ENCODE results near the gene IBSP. TPM values are rescaled to one million over a fixed set of nuclear protein-coding genes. Genes with fewer than 3 reads are reported as not detected.

Gene IBSP, protein sequence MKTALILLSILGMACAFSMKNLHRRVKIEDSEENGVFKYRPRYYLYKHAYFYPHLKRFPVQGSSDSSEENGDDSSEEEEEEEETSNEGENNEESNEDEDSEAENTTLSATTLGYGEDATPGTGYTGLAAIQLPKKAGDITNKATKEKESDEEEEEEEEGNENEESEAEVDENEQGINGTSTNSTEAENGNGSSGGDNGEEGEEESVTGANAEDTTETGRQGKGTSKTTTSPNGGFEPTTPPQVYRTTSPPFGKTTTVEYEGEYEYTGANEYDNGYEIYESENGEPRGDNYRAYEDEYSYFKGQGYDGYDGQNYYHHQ
- not detected for polyA plus RNA-seq (2013, experiment 1 of 2)
- polyA plus RNA-seq (2013, experiment 2 of 2) = not detected

DNA sequence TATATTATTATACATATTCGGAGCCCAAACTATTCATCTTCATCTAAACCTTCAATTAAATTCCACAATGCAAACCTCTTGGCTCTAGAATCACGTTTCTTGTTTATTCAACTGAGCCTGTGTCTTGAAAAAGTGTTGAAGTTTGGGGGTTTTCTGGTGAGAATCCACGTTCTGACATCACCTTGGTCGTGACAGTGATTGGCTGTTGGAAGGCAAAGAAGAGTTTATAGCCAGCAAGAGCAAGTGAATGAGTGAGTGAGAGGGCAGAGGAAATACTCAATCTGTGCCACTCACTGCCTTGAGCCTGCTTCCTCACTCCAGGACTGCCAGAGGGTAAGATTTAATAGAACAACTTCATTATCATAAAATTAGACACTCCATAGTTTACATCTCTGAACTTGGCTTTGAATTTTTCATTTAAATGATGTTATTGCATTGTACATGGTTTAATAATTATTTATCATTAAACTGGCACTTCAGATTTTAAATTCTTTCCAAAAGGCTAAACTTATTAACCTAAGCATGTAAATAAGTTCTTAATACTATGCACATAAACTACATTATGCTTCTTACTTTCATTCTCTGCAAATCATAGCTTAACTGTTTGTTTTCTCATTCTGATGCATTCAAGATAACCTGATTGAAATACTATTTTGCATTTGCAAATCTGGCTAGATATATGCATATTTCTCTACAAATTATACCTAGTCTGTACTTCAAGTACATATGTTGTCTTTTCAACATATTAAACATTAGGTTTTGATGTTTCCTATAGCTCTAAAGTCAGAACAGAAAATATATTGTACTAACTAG is at the start of gene IBSP:
TSS of gene IBSP (plus strand) at position 254 of the 813 bp plus-strand sequence. CDS start 2,808 bp downstream, outside the sequence.
- Histone ChIP-seq H3K14ac (ENCODE audit: low read length) (no peak within 1 kb of the TSS), H3K18ac (ENCODE audit: low read length) (no peak within 1 kb of the TSS), H3K23ac (ENCODE audit: low read depth, low read length, poor library complexity) (no peak within 1 kb of the TSS), H3K4me2 (ENCODE audit: insufficient read depth, low read length, poor library complexity, severe bottlenecking) (no peak within 1 kb of the TSS), H2AK5ac (ENCODE audit: low read depth, low read length) (no peak within 1 kb of the TSS), H3K4me1 (ENCODE audit: control insufficient read depth in 2 of 2, insufficient read depth in 1 of 2, low read depth in 1 of 2, low read length in 2 of 2) (no peaks in the 10 kb centered on the region), H3K9ac (ENCODE audit: low read depth, low read length, poor library complexity) (no peak within 1 kb of the TSS), H3K4ac (ENCODE audit: low read length) (no peak within 1 kb of the TSS), H2BK12ac (ENCODE audit: low read length) (no peak within 1 kb of the TSS), H2BK15ac (ENCODE audit: low read length) (no peak within 1 kb of the TSS), H2BK120ac (ENCODE audit: low read depth, low read length) (no peak within 1 kb of the TSS), H3K36me3 (replicated peaks in 1 of 2; ENCODE audit: control insufficient read depth in 2 of 2, insufficient read depth in 2 of 2, low read length in 2 of 2) (no peaks in the 10 kb centered on the region), H2AFZ (ENCODE audit: low read length) (no peak within 1 kb of the TSS), H3K27ac (replicated peaks; ENCODE audit: low read length) (no peak within 1 kb of the TSS), H3K27me3 (ENCODE audit: control insufficient read depth in 3 of 3, insufficient read depth in 3 of 3, low read depth in 1 of 3, low read length in 3 of 3) (no peaks in the 10 kb centered on the region), H4K8ac (ENCODE audit: low read depth, low read length) (no peak within 1 kb of the TSS), H3K9me3 (replicated peaks in 1 of 2; ENCODE audit: control insufficient read depth in 2 of 2, insufficient read depth in 1 of 2, low read depth in 1 of 2, low read length in 2 of 2) (no peaks in the 10 kb centered on the region), H3K79me1 (ENCODE audit: low read depth, low read length) (peaks cover 2% of the 10 kb centered on the region), H4K91ac (ENCODE audit: low read depth, low read length, poor library complexity) (no peak within 1 kb of the TSS), H3K4me3 (ENCODE audit: low read length in 2 of 2) (no peak within 1 kb of the TSS), H2BK5ac (ENCODE audit: low read length) (no peak within 1 kb of the TSS)
- no peak for DNase-seq (ENCODE audit: low spot score)
- no CpG with 5 or more reads among the region's 4 CpGs for WGBS, 2 donors (ENCODE audit: extremely low coverage in 2 of 2, insufficient read length in 2 of 2, insufficient replicate concordance in 1 of 2)

DNA sequence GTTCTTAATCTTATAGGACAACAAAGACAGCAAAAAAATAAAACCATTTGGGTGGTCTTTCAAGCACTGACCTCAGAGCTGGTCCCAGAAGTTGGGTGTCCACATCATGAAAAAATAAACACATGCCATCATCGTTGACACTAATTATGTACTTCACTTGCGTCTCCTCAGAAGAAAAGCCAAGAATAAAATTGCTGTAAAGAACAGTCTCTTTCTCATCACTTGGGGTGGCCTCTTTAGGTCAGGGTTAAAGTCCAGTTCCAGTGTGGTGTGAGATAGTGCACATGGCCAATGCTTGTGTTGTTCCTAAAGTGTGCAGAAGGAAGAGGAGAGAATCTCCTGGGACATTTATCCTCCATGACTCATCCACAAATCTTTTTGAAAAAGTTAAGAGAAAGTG is 49.5 kb upstream of the IBSP start:
- Histone ChIP-seq H3K27ac (replicated peaks; ENCODE audit: low read length) (no peak overlapping the region), H3K18ac (ENCODE audit: low read length) (no peak overlapping the region), H3K4me3 (ENCODE audit: low read length in 2 of 2) (no peak overlapping the region), H3K4me2 (ENCODE audit: insufficient read depth, low read length, poor library complexity, severe bottlenecking) (no peak overlapping the region), H4K8ac (ENCODE audit: low read depth, low read length) (no peak overlapping the region), H2BK15ac (ENCODE audit: low read length) (no peak overlapping the region), H3K23ac (ENCODE audit: low read depth, low read length, poor library complexity) (no peak overlapping the region), H3K14ac (ENCODE audit: low read length) (no peak overlapping the region), H2BK120ac (ENCODE audit: low read depth, low read length) (no peak overlapping the region), H2AFZ (ENCODE audit: low read length) (no peak overlapping the region), H3K9ac (ENCODE audit: low read depth, low read length, poor library complexity) (no peak overlapping the region), H3K9me3 (replicated peaks in 1 of 2; ENCODE audit: control insufficient read depth in 2 of 2, insufficient read depth in 1 of 2, low read depth in 1 of 2, low read length in 2 of 2) (peaks cover 0 to 2% of the 10 kb centered on the region in 2 donors), H3K27me3 (ENCODE audit: control insufficient read depth in 3 of 3, insufficient read depth in 3 of 3, low read depth in 1 of 3, low read length in 3 of 3) (no peaks in the 10 kb centered on the region), H3K4ac (ENCODE audit: low read length) (no peak overlapping the region), H3K4me1 (ENCODE audit: control insufficient read depth in 2 of 2, insufficient read depth in 1 of 2, low read depth in 1 of 2, low read length in 2 of 2) (no peaks in the 10 kb centered on the region), H2BK12ac (ENCODE audit: low read length) (no peak overlapping the region), H2BK5ac (ENCODE audit: low read length) (no peak overlapping the region), H4K91ac (ENCODE audit: low read depth, low read length, poor library complexity) (no peak overlapping the region), H3K36me3 (replicated peaks in 1 of 2; ENCODE audit: control insufficient read depth in 2 of 2, insufficient read depth in 2 of 2, low read length in 2 of 2) (no peaks in the 10 kb centered on the region), H3K79me1 (ENCODE audit: low read depth, low read length) (no peaks in the 10 kb centered on the region), H2AK5ac (ENCODE audit: low read depth, low read length) (no peak overlapping the region)
- no peak for DNase-seq (ENCODE audit: low spot score)
- WGBS, 2 donors (ENCODE audit: extremely low coverage in 2 of 2, insufficient read length in 2 of 2, insufficient replicate concordance in 1 of 2) = no CpG with 5 or more reads among the region's 2 CpGs

DNA sequence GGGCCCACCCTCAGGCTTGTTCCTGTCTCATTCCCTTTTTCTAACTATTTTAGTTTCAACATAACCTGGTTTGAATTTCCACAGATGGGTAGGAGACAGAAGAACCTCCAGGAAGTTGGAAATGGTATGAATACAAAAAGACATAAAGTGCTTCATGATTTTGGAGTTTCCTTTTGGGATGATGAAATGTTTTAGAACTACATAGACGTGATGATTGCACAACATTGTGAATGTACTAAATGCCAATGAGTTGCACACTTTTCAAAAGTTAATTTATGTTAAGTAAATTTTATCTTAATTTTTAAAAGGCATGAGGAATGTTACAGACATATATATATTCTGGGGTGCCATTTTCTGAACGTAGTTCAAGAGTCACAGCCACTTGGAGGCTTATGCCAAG is 41.1 kb upstream of the IBSP start:
- no peak overlapping the region for H2BK120ac ChIP-seq (ENCODE audit: low read depth, low read length)
- no peaks in the 10 kb centered on the region for H3K9me3 ChIP-seq (replicated peaks in 1 of 2; ENCODE audit: control insufficient read depth in 2 of 2, insufficient read depth in 1 of 2, low read depth in 1 of 2, low read length in 2 of 2)
- H2BK15ac ChIP-seq (ENCODE audit: low read length) = no peak overlapping the region
- H2BK12ac ChIP-seq (ENCODE audit: low read length) = no peak overlapping the region
- H3K14ac ChIP-seq (ENCODE audit: low read length) = no peak overlapping the region
- no peak overlapping the region for H3K18ac ChIP-seq (ENCODE audit: low read length)
- WGBS, 2 donors (ENCODE audit: extremely low coverage in 2 of 2, insufficient read length in 2 of 2, insufficient replicate concordance in 1 of 2) = no CpG with 5 or more reads among the region's 2 CpGs
- no peaks in the 10 kb centered on the region for H3K27me3 ChIP-seq (ENCODE audit: control insufficient read depth in 3 of 3, insufficient read depth in 3 of 3, low read depth in 1 of 3, low read length in 3 of 3)
- no peak overlapping the region for H3K9ac ChIP-seq (ENCODE audit: low read depth, low read length, poor library complexity)
- H3K4ac ChIP-seq (ENCODE audit: low read length) = no peak overlapping the region
- no peak overlapping the region for H3K4me3 ChIP-seq (ENCODE audit: low read length in 2 of 2)
- no peak overlapping the region for H2BK5ac ChIP-seq (ENCODE audit: low read length)
- no peak for DNase-seq (ENCODE audit: low spot score)
- H3K23ac ChIP-seq (ENCODE audit: low read depth, low read length, poor library complexity) = no peak overlapping the region
- H3K4me2 ChIP-seq (ENCODE audit: insufficient read depth, low read length, poor library complexity, severe bottlenecking) = no peak overlapping the region
- H3K79me1 ChIP-seq (ENCODE audit: low read depth, low read length) = no peaks in the 10 kb centered on the region
- no peaks in the 10 kb centered on the region for H3K36me3 ChIP-seq (replicated peaks in 1 of 2; ENCODE audit: control insufficient read depth in 2 of 2, insufficient read depth in 2 of 2, low read length in 2 of 2)
- no peak overlapping the region for H4K8ac ChIP-seq (ENCODE audit: low read depth, low read length)
- no peak overlapping the region for H4K91ac ChIP-seq (ENCODE audit: low read depth, low read length, poor library complexity)
- no peak overlapping the region for H2AFZ ChIP-seq (ENCODE audit: low read length)
- H2AK5ac ChIP-seq (ENCODE audit: low read depth, low read length) = no peak overlapping the region
- no peaks in the 10 kb centered on the region for H3K4me1 ChIP-seq (ENCODE audit: control insufficient read depth in 2 of 2, insufficient read depth in 1 of 2, low read depth in 1 of 2, low read length in 2 of 2)
- H3K27ac ChIP-seq (replicated peaks; ENCODE audit: low read length) = no peak overlapping the region

DNA sequence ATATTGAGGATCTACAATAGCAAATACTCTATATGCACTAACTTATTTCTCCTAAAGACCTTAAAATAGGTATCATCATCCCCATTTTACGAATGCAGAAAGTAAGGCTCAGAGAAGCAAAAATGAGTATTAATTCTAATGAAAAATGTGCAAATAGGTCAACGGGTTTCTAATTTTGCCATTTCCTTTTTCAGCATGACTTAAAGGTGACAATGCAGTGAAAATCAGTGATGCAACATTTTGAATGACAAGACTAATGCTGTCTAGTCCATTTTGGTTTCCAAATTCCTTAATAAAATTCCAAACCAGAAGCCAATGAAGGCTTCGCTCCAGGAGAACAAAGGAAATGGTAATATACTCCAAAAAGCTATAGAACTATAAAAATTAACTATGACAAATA is 37.0 kb upstream of the IBSP start:
- Histone ChIP-seq H3K18ac (ENCODE audit: low read length) (no peak overlapping the region), H3K27ac (replicated peaks; ENCODE audit: low read length) (no peak overlapping the region), H3K9ac (ENCODE audit: low read depth, low read length, poor library complexity) (no peak overlapping the region), H2BK5ac (ENCODE audit: low read length) (no peak overlapping the region), H2AFZ (ENCODE audit: low read length) (no peak overlapping the region), H3K23ac (ENCODE audit: low read depth, low read length, poor library complexity) (no peak overlapping the region), H3K27me3 (ENCODE audit: control insufficient read depth in 3 of 3, insufficient read depth in 3 of 3, low read depth in 1 of 3, low read length in 3 of 3) (no peaks in the 10 kb centered on the region), H3K79me1 (ENCODE audit: low read depth, low read length) (no peaks in the 10 kb centered on the region), H3K36me3 (replicated peaks in 1 of 2; ENCODE audit: control insufficient read depth in 2 of 2, insufficient read depth in 2 of 2, low read length in 2 of 2) (no peaks in the 10 kb centered on the region), H3K9me3 (replicated peaks in 1 of 2; ENCODE audit: control insufficient read depth in 2 of 2, insufficient read depth in 1 of 2, low read depth in 1 of 2, low read length in 2 of 2) (no peaks in the 10 kb centered on the region), H4K91ac (ENCODE audit: low read depth, low read length, poor library complexity) (no peak overlapping the region), H3K14ac (ENCODE audit: low read length) (no peak overlapping the region), H3K4ac (ENCODE audit: low read length) (no peak overlapping the region), H3K4me2 (ENCODE audit: insufficient read depth, low read length, poor library complexity, severe bottlenecking) (no peak overlapping the region), H2BK15ac (ENCODE audit: low read length) (no peak overlapping the region), H4K8ac (ENCODE audit: low read depth, low read length) (no peak overlapping the region), H3K4me3 (ENCODE audit: low read length in 2 of 2) (no peak overlapping the region), H2AK5ac (ENCODE audit: low read depth, low read length) (no peak overlapping the region), H2BK12ac (ENCODE audit: low read length) (no peak overlapping the region), H2BK120ac (ENCODE audit: low read depth, low read length) (no peak overlapping the region), H3K4me1 (ENCODE audit: control insufficient read depth in 2 of 2, insufficient read depth in 1 of 2, low read depth in 1 of 2, low read length in 2 of 2) (no peaks in the 10 kb centered on the region)
- WGBS, 2 donors (ENCODE audit: extremely low coverage in 2 of 2, insufficient read length in 2 of 2, insufficient replicate concordance in 1 of 2) = no CpG with 5 or more reads among the region's 3 CpGs
- DNase-seq (ENCODE audit: low spot score) = no peak
